BE2C (cell line): ENCODE results near the gene MEIS2.
A peak's percentile ranks its signal among the peaks of the same experiment; 100 is the strongest.

Experiments
- DNase-seq: peaks from one replicate; pipeline ENCODE4 v3.0.0-alpha.2; 2020
- H3K27me3 ChIP-seq: fragments of 250-450 bp; sonication (Bioruptor Pico); 2 replicates; pipeline ENCODE4 v1.5.1; 2020; ENCODE audit warnings: mild to moderate bottlenecking
- H3K36me3 ChIP-seq: fragments of 250-450 bp; sonication (Bioruptor Pico); 2 replicates; pipeline ENCODE4 v1.5.1; 2020; ENCODE audit warnings: mild to moderate bottlenecking
- H3K4me1 ChIP-seq: fragments of 250-450 bp; sonication (Bioruptor Pico); 2 replicates; pipeline ENCODE4 v1.5.1; 2020
- H3K4me3 ChIP-seq: 2 replicates; pipeline ENCODE4 v1.5.1; 2011; ENCODE audit warnings: low read depth, low read length
- H3K9me3 ChIP-seq: fragments of 250-450 bp; sonication (Bioruptor Pico); 2 replicates; pipeline ENCODE4 v1.5.1; 2020
- CTCF ChIP-seq: IDR thresholded peaks from 2 replicates; pipeline ENCODE4 v1.5.1; 2012; ENCODE audit warnings: mild to moderate bottlenecking, low read depth, low read length

The MEIS2 gene

GRCh38 chr15:36886701-36887100 lies 213.6 kb downstream of the MEIS2 start:
- Histone ChIP-seq H3K27me3 (no peaks in the 10 kb centered on the region), H3K4me1 (peaks cover 20% of the 10 kb centered on the region), H3K9me3 (no peaks in the 10 kb centered on the region), H3K36me3 (peaks cover 7% of the 10 kb centered on the region), H3K4me3 (no peak overlapping the region)
- no peak for DNase-seq
- no peak for TF ChIP-seq CTCF

- Histone ChIP-seq H3K27me3 (no peaks in the 10 kb centered on the region), H3K36me3 (0 out of 2 replicates have a peak, but pooled peaks cover 2% of the 10 kb centered on the region), H3K9me3 (no peaks in the 10 kb centered on the region), H3K4me1 (peaks cover 20% of the 10 kb centered on the region), H3K4me3 (no peak overlapping the region)
- no peak for DNase-seq
- no peak for TF ChIP-seq CTCF
These were observed 214.2 kb downstream of the MEIS2 start for GRCh38 chr15:36886191-36886590.

GRCh38 chr15:36885771-36886170 lies 214.6 kb downstream of the MEIS2 start:
- DNase-seq, result no peak
- Histone ChIP-seq H3K9me3 (no peaks in the 10 kb centered on the region), H3K4me3 (no peak overlapping the region), H3K36me3 (no peaks in the 10 kb centered on the region), H3K4me1 (peaks cover 20% of the 10 kb centered on the region), H3K27me3 (no peaks in the 10 kb centered on the region)
- no peak for TF ChIP-seq CTCF

GRCh38 chr15:36884936-36885635 lies 215.3 kb downstream of the MEIS2 start:
- Histone ChIP-seq H3K4me3 (no peak overlapping the region), H3K36me3 (no peaks in the 10 kb centered on the region), H3K9me3 (no peaks in the 10 kb centered on the region), H3K4me1 (peaks cover 20% of the 10 kb centered on the region), H3K27me3 (no peaks in the 10 kb centered on the region)
- DNase-seq, result no peak
- no peak for TF ChIP-seq CTCF

- DNase-seq, result no peak
- Histone ChIP-seq H3K9me3 (no peaks in the 10 kb centered on the region), H3K36me3 (no peaks in the 10 kb centered on the region), H3K4me3 (no peak overlapping the region), H3K4me1 (peaks cover 20% of the 10 kb centered on the region), H3K27me3 (no peaks in the 10 kb centered on the region)
- TF ChIP-seq CTCF, result no peak
These were observed 215.9 kb downstream of the MEIS2 start for GRCh38 chr15:36884518-36884875.

- peak; percentile 93 for DNase-seq
- TF ChIP-seq CTCF, result peak; percentile 92
- H3K36me3 ChIP-seq, result no peaks in the 10 kb centered on the region
- peak overlapping the region; percentile 54 for H3K4me3 ChIP-seq
- H3K9me3 ChIP-seq, result no peaks in the 10 kb centered on the region
- peaks cover 22% of the 10 kb centered on the region for H3K4me1 ChIP-seq
- no peaks in the 10 kb centered on the region for H3K27me3 ChIP-seq
These were observed 216.4 kb downstream of the MEIS2 start for GRCh38 chr15:36883713-36884517.
